GM18870 (cell line): Measurements from ENCODE around the gene ZNF536.
"Not testable (repeated sequence)": the region's sequence is repeated elsewhere in the genome, so short reads cannot be mapped to it uniquely, and the experiment has no call there.

Experiments used
- ATAC-seq: cut with Tn5 transposase; IDR thresholded peaks from one replicate; pipeline ENCODE4 v1.9.1; 2021; ENCODE audit warnings: moderate library complexity; ENCODE audit not compliant: unreplicated experiment

ZNF536 gene

DNA sequence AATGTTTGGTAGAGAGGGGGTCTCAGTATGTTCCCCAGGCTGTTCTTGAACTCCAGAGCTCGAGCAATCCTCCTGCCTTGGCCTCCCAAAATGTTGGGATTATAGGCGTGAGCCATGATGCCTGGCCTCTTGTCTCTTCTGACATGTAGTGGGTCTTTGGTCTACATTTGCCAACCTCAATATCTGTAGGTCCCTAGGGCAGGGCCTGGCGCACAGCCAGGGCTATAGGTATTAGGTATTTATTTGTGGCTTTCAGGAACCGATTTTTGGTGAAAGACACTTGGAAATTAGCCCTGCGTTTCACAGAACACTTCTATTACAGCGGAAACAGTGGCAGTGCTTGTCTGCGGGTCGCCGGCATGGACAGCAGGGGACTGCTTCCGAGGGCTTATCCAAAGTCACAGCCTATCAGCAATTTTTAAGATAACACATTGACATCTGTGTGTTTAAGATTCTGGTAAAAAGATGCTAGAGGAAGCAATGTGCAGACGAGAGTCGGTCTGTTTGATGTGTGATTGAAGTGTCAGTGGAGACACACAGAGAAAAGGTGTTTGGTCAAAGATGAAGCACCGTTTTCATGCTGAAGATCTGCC, 14.5 kb downstream of the ZNF536 start:
- no peak for ATAC-seq

GRCh38 chr19:30387311-30388115, 15.3 kb downstream of the ZNF536 start:
- ATAC-seq, result no peak

DNA sequence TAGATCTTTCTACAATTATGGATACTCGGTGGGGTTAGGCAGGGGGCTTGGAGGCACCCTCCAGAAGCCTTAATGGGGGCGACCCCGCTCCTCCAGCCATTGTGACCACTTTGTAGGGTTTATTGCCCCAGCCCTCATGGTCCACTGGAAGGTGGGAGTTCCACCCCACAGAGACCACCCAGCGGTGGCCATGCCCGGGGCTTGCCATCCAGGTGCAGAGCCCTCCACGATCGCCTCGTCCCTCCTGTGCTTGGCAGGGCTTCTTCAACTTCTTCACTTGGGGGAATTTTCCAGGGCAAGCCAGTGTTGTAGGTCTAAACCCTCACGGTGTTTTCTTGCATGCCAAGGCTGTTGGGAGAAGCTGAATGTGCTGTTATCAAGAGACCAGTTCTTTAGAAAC, 16.1 kb downstream of the ZNF536 start:
- no peak for ATAC-seq

GRCh38 chr19:30388819-30389218, 16.6 kb downstream of the ZNF536 start:
- ATAC-seq, result no peak

GRCh38 chr19:30390356-30390988, 18.3 kb downstream of the ZNF536 start:
- ATAC-seq, result no peak

- ATAC-seq, result no peak
Measured at GRCh38 chr19:30391052-30391451, 18.9 kb downstream of the ZNF536 start.

DNA sequence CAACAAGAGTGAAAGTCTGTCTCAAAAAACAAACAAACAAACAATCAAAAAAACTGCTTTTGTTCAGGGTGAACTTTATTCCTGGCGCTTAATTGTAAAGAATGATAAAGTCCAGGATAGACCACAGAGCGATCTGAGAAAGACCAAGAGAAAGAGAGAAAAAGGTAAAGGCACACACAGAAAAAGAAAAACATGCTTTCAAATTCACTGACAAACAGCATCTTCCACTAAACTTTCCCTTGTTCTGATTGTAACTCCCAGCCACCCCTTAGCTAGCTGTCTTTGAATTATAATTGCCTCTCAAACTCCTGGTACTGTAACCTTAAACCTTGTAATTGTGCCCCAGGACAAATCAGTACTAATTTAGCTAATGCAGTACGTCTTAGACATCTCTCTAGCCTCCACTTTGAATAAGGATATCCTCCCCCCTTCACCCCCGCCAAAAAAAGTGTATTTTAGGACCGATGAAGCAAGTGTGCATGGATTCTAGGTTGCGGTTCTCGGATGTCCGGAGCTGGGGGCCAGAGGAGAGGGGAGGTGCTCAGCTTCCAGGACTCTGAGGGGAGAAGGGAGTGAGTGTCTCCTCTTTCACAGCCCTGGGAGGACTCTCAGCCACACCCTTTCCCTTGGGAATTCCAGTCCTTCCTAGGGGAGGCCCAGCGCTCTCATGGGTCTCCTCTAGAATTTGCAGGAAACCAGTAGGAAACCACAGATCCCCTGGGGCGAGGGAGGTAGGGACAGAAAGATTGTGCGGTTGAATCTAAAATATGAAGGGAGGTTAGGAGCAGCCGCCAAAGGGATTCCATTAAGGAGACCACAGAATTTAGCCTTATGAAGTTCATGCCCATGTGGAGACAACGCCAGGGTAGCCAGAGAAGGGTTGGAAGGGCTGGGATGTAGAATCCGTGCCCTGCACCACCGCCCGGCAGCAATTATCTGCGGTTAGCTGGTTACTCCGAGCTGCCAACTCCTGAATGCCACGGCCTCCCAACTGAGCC, 19.7 kb downstream of the ZNF536 start:
- ATAC-seq, result no peak

DNA sequence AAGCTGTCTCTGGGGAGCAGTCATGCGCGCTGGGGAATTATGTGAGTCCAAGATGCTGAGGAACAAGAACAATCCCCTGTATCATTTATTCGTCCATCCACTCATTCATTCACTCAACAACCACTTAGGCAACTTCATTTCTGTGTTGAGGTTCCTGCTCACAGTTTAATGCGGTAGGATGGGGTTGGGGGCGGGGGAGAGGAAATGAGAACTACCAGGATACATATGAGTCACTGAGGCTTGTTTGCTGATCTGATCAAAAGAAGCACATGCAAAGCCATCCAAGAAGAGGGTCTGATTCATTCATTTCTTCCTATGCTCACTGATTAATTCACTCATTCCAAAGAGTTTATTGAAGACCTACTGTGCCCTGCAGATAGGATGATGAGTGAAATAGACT, 20.9 kb downstream of the ZNF536 start:
- ATAC-seq, result no peak

GRCh38 chr19:30393729-30394480, 21.7 kb downstream of the ZNF536 start:
- ATAC-seq, result no peak

DNA sequence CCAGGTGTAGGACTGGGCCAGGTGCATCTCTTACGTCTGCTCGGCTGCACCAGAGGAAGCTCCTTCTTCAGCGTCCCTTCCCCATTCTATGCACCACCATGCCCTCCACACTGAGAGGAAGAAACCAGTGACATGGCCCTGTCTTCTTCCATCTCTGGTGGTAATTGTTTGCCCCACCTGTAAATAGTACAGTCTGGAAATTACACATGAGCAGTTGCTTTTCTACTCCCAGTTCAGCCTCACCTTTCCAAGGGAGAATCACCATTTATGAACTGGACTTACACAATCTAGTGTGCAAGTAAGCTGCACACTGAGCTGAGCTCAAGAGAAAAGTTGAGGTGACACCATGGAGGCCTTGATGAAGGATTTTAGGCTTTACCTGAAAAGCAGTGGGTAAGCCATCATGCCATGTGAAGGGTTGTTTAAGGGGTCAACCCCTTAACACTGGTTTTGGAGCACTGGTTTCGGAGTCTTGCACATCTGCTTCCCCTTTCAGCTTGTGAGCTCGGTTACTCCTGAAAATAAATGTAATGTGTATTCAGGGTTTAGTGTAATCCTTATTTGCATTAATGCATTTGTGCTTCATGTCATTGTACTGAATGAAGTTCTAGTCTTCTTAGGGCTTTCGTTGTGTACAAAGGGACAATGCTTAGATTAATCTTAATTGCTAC, 22.4 kb downstream of the ZNF536 start:
- no peak for ATAC-seq

DNA sequence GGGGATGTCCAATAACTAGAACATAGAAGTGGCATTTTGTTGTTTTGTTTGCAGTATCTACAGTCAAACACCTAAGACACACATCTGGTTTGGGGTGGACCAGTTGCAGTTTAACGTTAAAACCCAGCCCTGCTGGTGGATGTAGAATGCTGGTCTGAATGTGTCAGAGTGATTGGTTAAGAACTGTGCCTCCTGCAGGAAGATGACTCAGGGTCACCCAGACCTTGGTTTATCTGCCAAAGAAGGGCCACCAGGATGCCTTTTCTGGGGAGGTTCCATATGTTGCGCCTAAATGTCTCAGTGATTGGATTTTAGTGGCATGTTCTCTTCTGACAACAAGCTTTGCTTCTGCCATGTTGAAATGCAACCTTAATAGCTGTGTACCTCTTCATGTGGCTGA, 23.1 kb downstream of the ZNF536 start:
- no peak for ATAC-seq

- not testable (repeated sequence) for ATAC-seq
Measured at GRCh38 chr19:30398539-30398938, 26.4 kb downstream of the ZNF536 start.

- ATAC-seq, result no peak
Measured at GRCh38 chr19:30401956-30402355, 29.8 kb downstream of the ZNF536 start.

DNA sequence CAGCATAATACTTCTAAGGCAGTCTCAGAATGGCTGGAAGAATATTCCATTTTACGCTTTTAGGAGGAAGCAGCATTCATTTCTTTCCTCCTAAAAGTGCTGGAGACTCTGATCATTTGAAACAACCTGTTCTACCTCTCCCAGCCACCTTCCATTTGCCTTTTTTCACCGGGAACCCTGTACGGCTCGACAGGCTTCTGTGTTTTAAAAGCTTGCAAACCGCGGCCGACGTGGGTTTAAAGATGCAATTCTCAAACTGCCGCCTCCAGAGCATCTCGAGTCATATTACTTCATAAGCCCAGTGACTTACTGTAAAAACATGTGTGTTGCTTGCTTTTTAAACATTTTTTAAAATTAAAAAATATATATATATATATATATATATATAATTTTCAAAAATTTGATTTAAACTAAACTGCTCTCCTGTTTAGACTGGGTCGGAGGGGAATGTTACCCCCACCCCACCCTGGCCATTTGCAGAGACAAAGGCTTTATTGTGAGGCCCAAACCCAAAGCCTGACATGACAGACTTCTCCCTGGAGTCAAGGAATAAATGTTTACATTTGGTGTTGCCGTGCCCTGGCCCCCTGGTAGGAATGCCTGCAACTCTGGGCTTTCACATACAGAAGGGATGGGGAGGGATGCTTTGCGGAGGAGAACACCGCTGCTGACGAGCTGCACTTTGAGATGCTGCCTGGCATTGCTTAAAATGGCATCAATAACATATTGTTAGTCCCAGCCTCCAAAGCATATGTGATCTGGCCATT, 30.4 kb downstream of the ZNF536 start:
- ATAC-seq, result no peak

DNA sequence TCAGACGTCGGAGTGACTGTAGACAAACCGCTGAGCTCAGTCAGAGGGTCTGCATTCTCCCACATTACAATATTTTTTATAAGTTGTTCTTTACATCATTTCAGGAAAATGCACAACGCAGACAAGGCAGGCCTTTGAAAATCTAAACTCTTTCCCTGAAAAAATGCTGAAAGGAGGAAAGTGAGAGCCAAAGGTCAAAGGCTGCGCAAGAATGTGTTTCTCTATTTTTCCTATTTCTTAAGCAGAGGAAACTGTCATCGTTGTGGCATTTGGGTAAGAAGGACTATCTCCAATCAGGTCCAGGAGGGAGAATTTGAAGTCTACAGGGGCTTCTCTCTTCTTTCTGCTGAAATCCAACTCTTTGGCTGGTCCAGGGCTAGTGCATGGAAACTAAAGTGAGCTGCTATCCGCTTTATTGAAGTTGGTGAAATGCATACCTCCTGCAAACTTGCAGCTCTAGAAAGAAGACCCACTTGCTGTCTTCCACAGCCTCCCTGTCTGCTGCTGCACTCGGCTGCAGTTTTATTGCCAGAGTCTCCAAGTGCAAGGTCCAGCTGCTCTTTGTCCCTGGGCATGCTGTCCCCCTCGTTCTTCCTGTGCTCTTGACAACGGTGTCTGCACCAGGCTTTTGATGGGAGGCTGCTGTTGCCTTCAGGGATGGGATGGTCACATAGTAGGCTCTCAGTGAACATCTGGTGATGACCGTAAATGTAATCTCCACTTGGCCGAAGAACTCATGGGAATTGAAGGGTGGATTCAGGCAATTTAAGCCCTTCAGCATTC, 31.2 kb downstream of the ZNF536 start:
- ATAC-seq, result no peak

DNA sequence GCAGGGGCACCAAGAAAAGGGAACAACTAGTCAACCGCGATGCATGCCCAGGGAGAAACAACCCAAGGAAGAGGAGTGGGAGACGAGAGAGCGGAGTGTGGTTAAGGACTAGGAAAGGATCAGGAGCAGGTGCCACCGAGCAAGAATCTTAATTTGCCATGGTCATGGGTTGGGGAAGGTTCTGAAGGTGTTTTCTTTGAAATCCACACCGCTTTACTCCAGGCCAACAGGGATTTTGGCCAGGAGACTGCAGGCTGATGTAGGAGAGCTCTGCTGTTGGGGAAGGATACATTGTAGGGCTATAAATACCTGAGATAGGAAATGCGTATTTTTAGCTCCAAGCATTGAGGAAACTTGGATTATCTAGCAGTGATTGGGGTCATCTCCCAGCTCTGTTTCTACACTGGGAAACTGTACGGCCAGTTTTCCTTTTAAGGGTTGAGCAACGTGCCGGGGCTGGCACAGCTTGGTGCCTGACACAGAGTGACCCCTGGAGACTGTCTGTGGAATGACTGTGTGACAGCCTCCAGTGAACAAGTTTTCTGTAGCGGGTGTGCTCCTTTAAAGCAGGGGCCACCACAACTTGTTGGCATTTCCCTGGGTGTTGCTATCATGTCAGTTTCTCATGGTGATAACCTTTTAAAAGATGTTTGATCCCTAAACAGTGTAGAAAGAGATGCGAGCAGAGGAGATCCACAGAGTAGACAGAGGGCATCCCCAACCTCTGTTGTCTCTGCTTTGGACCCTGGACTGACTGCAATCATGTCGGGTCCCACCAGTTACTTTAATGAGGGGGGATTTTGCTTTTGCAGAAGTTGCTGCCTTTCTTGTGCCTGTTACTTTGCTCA, 34.3 kb downstream of the ZNF536 start:
- ATAC-seq, result no peak

DNA sequence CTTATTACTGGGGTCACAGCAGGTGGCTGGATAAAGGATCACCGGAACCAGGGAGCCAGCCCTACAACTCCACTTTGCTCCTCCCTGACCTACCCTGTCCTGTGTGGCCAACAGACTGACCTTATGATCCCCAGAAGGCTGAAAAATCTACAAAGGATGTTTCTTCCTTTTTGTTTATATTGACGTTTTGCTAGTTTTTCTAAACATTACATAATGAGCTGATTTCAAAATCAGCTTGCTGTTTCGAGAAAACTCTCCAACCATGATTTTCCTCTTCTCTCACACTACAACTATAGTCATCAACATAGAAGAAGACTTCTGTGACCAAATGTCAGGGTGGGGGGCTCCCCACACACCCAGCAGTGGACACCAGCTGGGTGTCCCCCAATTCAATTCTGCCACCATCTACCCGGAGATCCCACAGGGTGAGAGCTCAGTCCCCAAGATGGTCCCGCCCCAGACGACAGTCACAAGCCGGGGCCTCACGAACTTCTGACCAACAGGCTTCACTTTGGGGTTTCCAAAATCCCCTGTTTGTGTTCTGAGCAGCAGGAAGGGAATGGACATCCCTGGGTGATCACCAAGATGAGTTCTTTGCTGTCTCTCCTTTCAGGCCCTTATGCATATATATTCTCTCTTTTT, 35.0 kb downstream of the ZNF536 start:
- no peak for ATAC-seq
